GM10266 (cell line): ENCODE results near the gene NANS.
"Not testable (repeated sequence)": the region's sequence is repeated elsewhere in the genome, so short reads cannot be mapped to it uniquely, and the experiment has no call there.

ENCODE experiments used
- DNase-seq: peaks from one replicate; pipeline ENCODE4 v3.0.0; 2012; ENCODE audit errors: extremely low spot score
- CTCF ChIP-seq: IDR thresholded peaks from 2 replicates; pipeline ENCODE4 v1.5.1; 2012; ENCODE audit warnings: mild to moderate bottlenecking, low read depth; ENCODE audit not compliant: control insufficient read depth, insufficient read depth; ENCODE audit errors: missing control alignments

The NANS gene

GRCh38 chr9:98085944-98086343 lies 29.4 kb downstream of the NANS start:
- no peak for TF ChIP-seq CTCF
- DNase-seq = no peak

- DNase-seq = no peak
- TF ChIP-seq CTCF = no peak
Observed at GRCh38 chr9:98086461-98086860, 29.9 kb downstream of the NANS start.

- DNase-seq = peak; percentile 72
- TF ChIP-seq CTCF = no peak
Observed at GRCh38 chr9:98087420-98088354, 31.2 kb downstream of the NANS start.

GRCh38 chr9:98090674-98091073 lies 34.1 kb downstream of the NANS start:
- not testable (repeated sequence) for DNase-seq

- DNase-seq = no peak
- no peak for TF ChIP-seq CTCF
Observed at GRCh38 chr9:98091735-98092612, 35.4 kb downstream of the NANS start.

GRCh38 chr9:98092613-98092931 lies 36.0 kb downstream of the NANS start:
- no peak for TF ChIP-seq CTCF
- no peak for DNase-seq

- no peak for DNase-seq
- TF ChIP-seq CTCF = no peak
Observed at GRCh38 chr9:98094316-98094715, 37.8 kb downstream of the NANS start.
